MCF 10A (cell line): ENCODE data around the gene PARD6G. TPM values are rescaled to one million over a fixed set of nuclear protein-coding genes. Genes with fewer than 3 reads are reported as not detected.

ENCODE experiments used
- BruUV-seq: library from RNA; stranded (reverse); fragments of 400-500 nt; replicated peaks from 2 replicates; lab custom pipeline; 2021; lab: Mats Ljungman, UMichigan
- CTCF ChIA-PET: fragments of 300-600 bp; sonication (Branson Sonifier 250); formaldehyde crosslinking; extraction: SDS; loops from one replicate; lab custom pipeline; 2021; ENCODE audit warnings: antibody characterized with exemption, inconsistent platforms; lab: Yijun Ruan, JAX
- POLR2A ChIA-PET: fragments of 300-600, 350-650 bp; sonication (Branson Sonifier 250); formaldehyde crosslinking; extraction: SDS; loops from one replicate; lab custom pipeline; 2020; ENCODE audit warnings: antibody characterized with exemption, inconsistent platforms; lab: Yijun Ruan, JAX
- DNase-seq: peaks from one replicate; pipeline ENCODE4 v3.0.0-alpha.2; 2018; ENCODE audit not compliant: unreplicated experiment
- H3K27ac Mint-ChIP-seq: one replicate; pipeline ENCODE4 v1.8.0; 2022; ENCODE audit warnings: mild to moderate bottlenecking, low read depth, mixed read lengths; ENCODE audit not compliant: unreplicated experiment
- H3K27me3 Mint-ChIP-seq: one replicate; pipeline ENCODE4 v1.8.0; 2022; ENCODE audit warnings: mixed read lengths; ENCODE audit not compliant: insufficient read depth, unreplicated experiment
- H3K36me3 Mint-ChIP-seq: one replicate; pipeline ENCODE4 v1.8.0; 2022; ENCODE audit warnings: mild to moderate bottlenecking, moderate library complexity, mixed read lengths; ENCODE audit not compliant: insufficient read depth, unreplicated experiment
- H3K4me1 Mint-ChIP-seq: one replicate; pipeline ENCODE4 v1.8.0; 2022; ENCODE audit warnings: mixed read lengths; ENCODE audit not compliant: insufficient read depth, unreplicated experiment
- H3K4me3 Mint-ChIP-seq: one replicate; pipeline ENCODE4 v1.8.0; 2022; ENCODE audit warnings: mild to moderate bottlenecking, moderate library complexity, mixed read lengths; ENCODE audit not compliant: unreplicated experiment
- H3K9me3 Mint-ChIP-seq: one replicate; pipeline ENCODE4 v1.8.0; 2022; ENCODE audit warnings: mixed read lengths; ENCODE audit not compliant: unreplicated experiment
- CTCF ChIP-seq: fragments of 200-600 bp; IDR thresholded peaks from one replicate; pipeline ENCODE4 v1.8.0; 2022; ENCODE audit warnings: antibody characterized with exemption, mild to moderate bottlenecking; ENCODE audit not compliant: unreplicated experiment
- intact Hi-C: fragments of 100-400 bp; cut with micrococcal nuclease; formaldehyde crosslinking; loops from 2 replicates; pipeline ENCODE4 v1.14.1; 2022
- total RNA-seq: library from RNA; stranded (reverse); gene quantifications from 2 replicates; pipeline ENCODE4 v1.2.3, GENCODE V29; 2022

Gene PARD6G
- total RNA-seq, 1 experiment from 2014 or later = 8.1 TPM

DNA sequence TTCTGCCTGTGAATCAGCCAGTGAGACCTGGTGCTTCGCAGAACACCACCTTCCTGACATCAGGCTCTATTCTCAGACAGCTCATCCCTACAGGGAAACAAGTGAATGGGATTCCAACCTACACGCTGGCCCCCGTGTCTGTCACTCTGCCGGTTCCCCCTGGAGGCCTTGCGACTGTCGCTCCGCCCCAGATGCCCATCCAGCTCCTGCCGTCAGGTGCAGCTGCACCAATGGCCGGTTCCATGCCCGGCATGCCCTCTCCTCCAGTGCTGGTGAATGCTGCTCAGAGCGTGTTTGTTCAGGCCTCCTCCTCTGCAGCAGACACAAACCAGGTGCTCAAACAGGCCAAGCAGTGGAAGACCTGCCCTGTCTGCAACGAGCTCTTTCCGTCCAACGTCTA lies 110.2 kb downstream of the PARD6G start:
- no peaks in the 10 kb centered on the region for H3K9me3 Mint-ChIP-seq
- peak overlapping the region; percentile 16 for H3K27ac Mint-ChIP-seq
- no peak for TF ChIP-seq CTCF
- BruUV-seq = no TSS peak
- ChIA-PET CTCF (interaction anchor here (0.5 to 1.6 kb wide), 3 partner anchors 20 to 192 kb away, joined by 3 to 7 read pairs (median 4); no protein-coding TSS in a partner anchor), POLR2A (interaction anchor here (1.1 kb wide), 1 partner anchor 8 kb away, joined by 4 read pairs; no protein-coding TSS in a partner anchor)
- H3K27me3 Mint-ChIP-seq = no peaks in the 10 kb centered on the region
- H3K4me1 Mint-ChIP-seq = peaks cover 20% of the 10 kb centered on the region
- intact Hi-C loops = no loop called here
- H3K36me3 Mint-ChIP-seq = peaks cover 73% of the 10 kb centered on the region
- DNase-seq = no peak
- no peak overlapping the region for H3K4me3 Mint-ChIP-seq

- Mint-ChIP-seq H3K4me3 (no peak overlapping the region), H3K9me3 (no peaks in the 10 kb centered on the region), H3K27ac (no peak overlapping the region), H3K4me1 (peaks cover 24% of the 10 kb centered on the region), H3K27me3 (no peaks in the 10 kb centered on the region), H3K36me3 (peaks cover 73% of the 10 kb centered on the region)
- no peak for DNase-seq
- no TSS peak for BruUV-seq
- POLR2A ChIA-PET = interaction anchor here (1.1 kb wide), 1 partner anchor 8 kb away, joined by 4 read pairs; no protein-coding TSS in a partner anchor
- intact Hi-C loops = no loop called here
- TF ChIP-seq CTCF = no peak
- CTCF ChIA-PET = interaction anchor here (0.5 to 1.0 kb wide), 2 partner anchors 33 to 191 kb away, joined by 3 to 4 read pairs; no protein-coding TSS in a partner anchor
These were observed 110.6 kb downstream of the PARD6G start for GRCh38 chr18:80136679-80137078.

GRCh38 chr18:80135136-80135535 lies 112.2 kb downstream of the PARD6G start:
- ChIA-PET POLR2A (interaction anchor here (0.6 to 2.8 kb wide), 2 partner anchors 10 to 77 kb away, joined by 3 to 14 read pairs; no protein-coding TSS in a partner anchor), CTCF (interaction anchor here (1.1 to 2.0 kb wide), 3 partner anchors 8 to 22 kb away, joined by 4 to 9 read pairs (median 6); no protein-coding TSS in a partner anchor)
- TF ChIP-seq CTCF = no peak
- BruUV-seq = no TSS peak
- H3K27me3 Mint-ChIP-seq = no peaks in the 10 kb centered on the region
- H3K9me3 Mint-ChIP-seq = no peaks in the 10 kb centered on the region
- H3K4me1 Mint-ChIP-seq = peaks cover 24% of the 10 kb centered on the region
- H3K27ac Mint-ChIP-seq = no peak overlapping the region
- no peak overlapping the region for H3K4me3 Mint-ChIP-seq
- DNase-seq = no peak
- intact Hi-C loops = no loop called here
- H3K36me3 Mint-ChIP-seq = peaks cover 67% of the 10 kb centered on the region

DNA sequence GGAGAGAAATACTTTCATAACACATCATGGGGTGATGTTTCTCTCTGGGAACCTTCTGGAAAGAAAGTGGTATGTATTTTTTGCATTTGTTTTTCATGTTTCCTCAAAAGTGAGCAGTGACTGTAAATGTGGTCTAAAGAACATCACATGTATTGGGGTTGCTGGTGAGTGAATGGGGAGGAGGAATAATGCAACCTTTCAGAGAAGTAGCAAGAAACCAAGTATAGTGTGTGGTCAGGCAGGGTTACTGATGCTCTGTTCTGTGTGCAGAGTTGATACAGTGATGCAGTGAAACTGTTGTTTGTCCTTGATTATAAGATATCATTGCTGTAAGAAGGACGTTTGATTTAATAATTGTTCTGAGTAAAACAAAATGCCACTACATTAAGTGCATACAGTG lies 114.2 kb downstream of the PARD6G start:
- Mint-ChIP-seq H3K36me3 (peaks cover 53% of the 10 kb centered on the region), H3K9me3 (no peaks in the 10 kb centered on the region), H3K4me1 (peaks cover 24% of the 10 kb centered on the region), H3K27me3 (no peaks in the 10 kb centered on the region), H3K27ac (peak overlapping the region; percentile 85), H3K4me3 (no peak overlapping the region)
- CTCF ChIA-PET = no interaction called here
- POLR2A ChIA-PET = interaction anchor here (0.6 to 2.8 kb wide), 4 partner anchors 11 to 70 kb away, joined by 3 to 14 read pairs (median 6); no protein-coding TSS in a partner anchor
- BruUV-seq = no TSS peak
- intact Hi-C loops = no loop called here
- TF ChIP-seq CTCF = no peak
- no peak for DNase-seq
